ENCODE measurements around the gene BORA. TPM values are rescaled to one million over a fixed set of nuclear protein-coding genes. Genes with fewer than 3 reads are reported as not detected.

BORA gene
- total and polyA plus RNA-seq, 2 of the 13 experiments (the other 11 are each of a cell fraction or from before 2014, with no cell fraction given) = 4.0 to 17.4 TPM

- TF ChIP-seq KIAA2018 (CRISPR knock-in tag; IDR thresholded peaks at IDR 0.05; ENCODE audit: borderline replicate concordance) (peak; percentile 91; the same call in 1 of the 2 replicates), HCFC1 (IDR thresholded peaks at IDR 0.05; ENCODE audit: low read depth, low read length) (no peak), SUZ12 (IDR thresholded peaks at IDR 0.05; ENCODE audit: low read depth, low read length) (no peak), PAXIP1 (CRISPR knock-in tag; conservative IDR thresholded peaks at IDR 0.05) (peak; percentile 23; the same call in 1 of the 2 replicates), ZNF710 (CRISPR knock-in tag; IDR thresholded peaks at IDR 0.05; ENCODE audit: borderline replicate concordance) (peak; percentile 73; the same call in 1 of the 2 replicates), ZFP90 (CRISPR knock-in tag; IDR thresholded peaks at IDR 0.05; ENCODE audit: borderline replicate concordance) (peak; percentile 74), SMAD1 (CRISPR knock-in tag; IDR thresholded peaks at IDR 0.05; ENCODE audit: borderline replicate concordance, low read depth) (no peak), MZF1 (CRISPR knock-in tag; IDR thresholded peaks at IDR 0.05; ENCODE audit: borderline replicate concordance) (no peak), FLYWCH1 (CRISPR knock-in tag; IDR thresholded peaks at IDR 0.05) (peak; percentile 99), ZNF746 (CRISPR knock-in tag; IDR thresholded peaks at IDR 0.05) (0 out of 2 replicates have a peak, but pooled peaks have one; percentile 30), RBM22 (optimal IDR thresholded peaks at IDR 0.05; ENCODE audit: low read length) (no peak), RFXAP (CRISPR knock-in tag; IDR thresholded peaks at IDR 0.05; ENCODE audit: borderline replicate concordance) (peak; percentile 96; the same call in 1 of the 2 replicates), RNF2 (conservative IDR thresholded peaks at IDR 0.05; ENCODE audit: low read depth) (peak; percentile 94), TRIM24 (CRISPR knock-in tag; IDR thresholded peaks at IDR 0.05) (no peak)
These were observed at the start of gene BORA, which contains the start of gene MZT1 (continued) for GRCh38 chr13:72727417-72728289.
